ENCODE results near the gene MIEF1.

Gene MIEF1

DNA sequence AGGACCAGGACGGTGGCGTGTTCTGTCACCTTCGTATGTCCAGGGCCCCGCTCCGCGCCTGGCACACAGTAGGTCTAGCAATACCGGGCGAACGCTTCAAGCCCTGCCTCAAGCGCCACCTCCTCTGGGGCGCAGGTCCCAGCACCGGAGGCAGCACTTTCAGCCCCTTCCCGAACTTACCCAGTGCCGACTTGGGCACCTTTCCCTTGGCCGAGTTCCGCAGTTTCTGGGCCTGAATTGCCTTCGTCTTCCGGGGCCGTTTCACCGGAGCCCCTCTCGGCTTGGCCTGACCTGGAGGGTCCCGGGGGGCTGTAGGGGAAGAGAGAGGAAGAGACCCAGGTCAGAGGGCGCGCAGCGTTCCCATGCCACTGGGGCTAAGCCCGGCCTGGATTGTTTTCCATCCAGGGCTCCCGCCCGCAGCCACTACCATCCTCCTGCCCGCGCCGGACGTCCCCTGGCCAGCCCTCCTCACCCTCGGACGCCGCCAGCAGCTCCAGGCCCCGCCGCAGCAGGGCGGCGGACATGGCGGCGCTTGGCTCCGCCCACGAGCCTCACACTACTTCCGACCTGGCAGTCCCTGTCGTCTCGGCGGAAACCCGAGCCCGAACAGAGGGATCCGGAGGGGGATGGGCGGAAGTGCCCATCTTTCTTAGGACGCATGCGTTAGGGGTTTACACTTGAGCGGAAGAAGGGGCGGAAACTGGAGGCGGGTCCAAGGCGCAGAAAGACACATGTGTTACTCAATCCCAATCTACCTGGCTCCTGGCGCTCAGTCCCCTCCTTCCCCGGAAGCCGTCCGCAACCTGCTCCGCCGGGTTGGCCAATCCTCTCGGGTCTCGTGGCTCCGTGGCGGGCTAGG, 30.4 kb downstream of the MIEF1 start, which contains the start of gene RPS19BP1:
RPS19BP1 (minus strand) TSS at position 534 of the 859 bp plus-strand sequence; CDS start at position 524, 10 bp downstream.
- peak; percentile 99 for DNase-seq

DNA sequence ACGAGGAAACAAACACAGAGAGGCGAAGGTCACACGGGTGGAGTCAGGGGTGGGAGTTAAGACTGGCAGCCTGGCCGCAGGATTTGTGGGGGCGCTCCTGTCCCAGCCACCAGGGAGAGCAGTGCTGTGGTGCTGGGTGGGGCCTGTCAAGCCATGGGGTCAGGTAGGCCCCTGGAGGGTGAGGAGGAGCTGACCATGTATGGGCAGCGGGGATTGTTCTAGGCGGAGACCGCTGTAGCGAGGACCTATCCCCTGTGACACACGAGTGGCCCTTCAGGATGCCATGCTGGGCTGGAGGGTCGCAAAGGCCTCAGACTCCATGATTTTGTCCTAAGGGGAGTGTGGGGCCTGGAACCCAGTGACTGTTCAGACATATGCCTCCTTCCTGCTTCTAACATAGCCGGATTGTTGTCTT, 32.0 kb downstream of the MIEF1 start:
- DNase-seq, result no peak

DNA sequence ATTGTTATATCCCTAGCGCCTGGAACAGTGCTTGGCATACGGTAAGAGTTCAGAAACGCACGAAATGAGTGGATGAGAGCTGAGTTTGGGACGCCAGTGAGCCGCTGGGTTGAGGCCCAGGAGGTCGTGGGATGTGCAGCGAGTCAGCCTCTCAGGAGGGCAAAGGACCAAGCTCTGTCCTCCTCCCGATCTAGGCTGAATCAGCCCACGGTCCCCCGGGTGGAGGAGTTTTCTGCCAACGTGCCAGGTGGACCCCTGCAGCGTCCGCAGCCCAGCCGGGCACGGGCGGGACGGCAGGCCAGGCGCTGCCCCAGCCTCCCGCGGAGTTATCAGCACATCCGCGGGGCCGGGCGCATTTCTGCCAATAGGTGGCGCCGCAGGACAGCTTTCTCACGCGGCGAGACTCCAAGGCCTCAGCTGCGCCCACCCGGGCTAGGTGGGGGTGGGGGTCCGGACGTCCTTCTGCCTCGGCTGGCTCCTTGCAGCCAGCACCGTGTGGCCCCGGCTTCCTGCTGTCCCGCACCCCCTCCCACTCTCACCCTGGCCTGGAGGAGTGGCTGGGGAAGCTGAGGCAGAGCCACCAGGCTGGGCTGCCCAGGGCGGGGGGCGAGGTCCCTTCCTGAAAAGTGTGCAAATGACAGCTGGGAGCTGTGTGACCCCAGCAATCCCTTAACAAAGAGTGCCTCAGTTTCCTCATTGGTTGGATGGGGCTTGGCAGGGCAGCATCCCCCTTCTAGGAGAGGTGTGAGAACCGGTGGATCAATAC, 32.7 kb downstream of the MIEF1 start:
- peak; percentile 61 for DNase-seq

GRCh38 chr22:39535357-39535725, 33.3 kb downstream of the MIEF1 start:
- DNase-seq, result no peak

DNA sequence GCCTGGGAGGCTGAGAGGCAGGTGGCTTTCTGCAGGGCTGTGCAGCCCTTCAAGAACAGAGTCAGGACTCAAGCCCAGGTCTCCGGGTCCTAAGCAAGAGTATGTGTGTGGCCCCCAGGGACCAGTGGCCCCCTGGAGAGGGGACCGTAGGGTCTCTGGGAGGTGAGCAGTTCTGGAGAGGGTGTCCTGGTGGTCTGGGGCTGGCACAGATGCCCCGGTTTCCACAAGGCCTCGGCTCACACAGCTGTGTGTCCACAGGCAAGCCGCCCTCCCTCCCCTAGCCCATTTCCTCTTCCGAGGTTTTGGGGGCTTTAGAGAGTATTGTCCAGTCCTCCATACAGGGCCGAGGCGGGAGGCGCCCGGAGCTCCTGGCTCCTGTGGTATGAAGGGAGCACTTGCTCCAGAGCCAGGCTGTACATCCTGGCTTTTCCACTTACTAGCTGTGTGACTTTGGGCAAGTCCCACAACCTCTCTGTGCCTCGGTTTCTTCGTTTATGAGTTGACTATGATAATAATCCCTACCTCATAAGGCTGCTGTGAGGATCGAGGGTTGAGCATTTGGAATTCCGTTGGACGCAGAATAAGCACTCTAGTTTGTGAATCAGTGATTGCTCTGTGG, 33.9 kb downstream of the MIEF1 start:
- no peak for DNase-seq

DNA sequence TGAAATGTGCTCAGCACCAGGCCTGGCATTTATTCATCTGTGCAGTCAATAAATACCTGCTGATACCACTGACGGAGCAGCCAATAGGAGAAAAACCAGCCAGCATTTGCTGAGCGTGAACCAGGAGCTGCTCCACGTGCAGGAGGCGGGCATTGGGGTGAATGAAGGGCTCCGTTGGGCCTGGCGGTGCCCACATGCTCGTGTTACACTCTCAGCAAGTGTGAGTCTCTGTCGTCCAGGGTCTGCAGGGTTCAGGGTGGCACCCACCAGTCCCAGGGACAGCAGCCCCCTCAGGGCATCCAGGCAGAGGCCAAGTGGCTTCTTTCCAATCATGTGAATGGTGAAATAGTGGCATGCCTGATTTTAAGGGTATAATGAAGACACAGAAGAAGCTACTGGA, 34.6 kb downstream of the MIEF1 start:
- DNase-seq, result no peak

DNA sequence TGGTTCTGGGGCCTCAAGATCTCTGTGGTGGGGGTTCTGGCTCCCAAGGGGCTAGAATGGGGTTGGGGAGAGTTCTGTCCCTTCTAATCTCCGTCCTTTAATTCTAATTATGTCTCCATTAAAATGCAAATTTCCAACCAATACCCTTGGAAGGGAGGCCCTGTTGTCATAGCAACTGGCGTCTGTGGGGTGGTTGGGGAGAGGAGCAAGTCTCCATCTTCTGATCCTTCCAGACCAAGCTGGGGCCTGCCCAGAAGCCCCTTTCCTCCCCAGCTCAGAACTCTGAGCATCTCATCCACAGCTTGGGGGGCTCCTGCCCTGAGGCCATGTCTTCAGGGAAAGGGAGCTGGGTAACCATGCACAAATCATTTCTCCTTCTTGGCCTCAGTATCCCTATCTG, 35.9 kb downstream of the MIEF1 start:
- DNase-seq, result no peak

- no peak for DNase-seq
Measured at GRCh38 chr22:39543095-39543494, 41.0 kb downstream of the MIEF1 start.

- peak; percentile 61 for DNase-seq
Measured at GRCh38 chr22:39545386-39546365, 43.6 kb downstream of the MIEF1 start.

DNA sequence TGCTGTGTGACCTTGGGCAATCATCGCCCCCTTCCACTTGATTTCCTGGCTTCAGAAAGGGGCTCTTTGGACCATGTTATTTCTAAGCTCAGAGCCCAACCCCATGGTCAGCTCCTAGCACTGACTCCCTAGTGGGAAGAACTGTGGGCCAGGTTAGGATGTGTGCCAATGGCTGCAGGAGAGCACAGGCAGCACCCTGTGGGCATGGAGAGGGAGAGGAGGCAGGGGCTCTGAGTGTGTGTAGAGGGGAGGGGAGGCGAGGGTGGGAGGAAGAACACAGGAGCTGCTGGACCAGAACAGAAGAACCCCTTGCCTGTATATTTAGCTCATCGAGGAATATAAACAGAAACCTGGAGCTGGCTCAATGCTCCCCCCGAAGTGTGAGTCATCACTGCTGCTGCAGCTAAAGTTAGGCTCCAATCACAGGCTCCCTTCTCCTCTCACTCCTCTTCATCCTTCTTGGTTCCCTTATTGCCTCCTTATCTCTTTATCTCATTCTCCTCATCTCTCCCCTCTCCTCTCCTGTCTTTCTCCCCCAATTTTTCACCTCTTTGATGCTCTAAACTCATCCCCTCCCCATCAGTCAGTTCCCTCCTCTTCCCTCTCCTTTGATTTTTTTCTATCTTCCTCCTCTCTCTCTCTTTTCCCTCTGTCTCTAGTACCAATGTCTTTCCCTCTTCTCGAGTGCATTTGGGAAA, 44.9 kb downstream of the MIEF1 start:
- no peak for DNase-seq

- no peak for DNase-seq
Measured at GRCh38 chr22:39547587-39547947, 45.5 kb downstream of the MIEF1 start.

DNA sequence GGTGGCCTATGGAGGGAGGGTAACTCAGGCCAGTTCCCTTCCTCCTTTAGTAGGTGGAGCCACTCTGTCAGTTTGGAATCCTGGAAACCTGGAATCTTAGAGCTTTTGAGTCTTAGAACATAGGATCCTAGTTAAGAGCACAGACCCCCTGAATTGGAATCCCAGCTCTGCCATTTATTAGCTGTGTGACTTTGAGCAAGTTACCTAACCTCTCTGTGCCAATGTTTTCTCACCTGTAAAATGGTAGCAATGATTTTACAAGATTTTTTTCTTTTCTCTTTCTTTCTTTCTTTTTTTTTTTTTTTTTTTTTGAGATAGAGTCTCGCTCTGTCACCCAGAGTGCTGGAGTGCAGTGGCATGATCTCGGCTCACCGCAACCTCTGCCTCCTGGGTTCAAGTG, 51.3 kb downstream of the MIEF1 start:
- DNase-seq, result no peak

- no peak for DNase-seq
Measured at GRCh38 chr22:39554151-39554550, 52.1 kb downstream of the MIEF1 start.

DNA sequence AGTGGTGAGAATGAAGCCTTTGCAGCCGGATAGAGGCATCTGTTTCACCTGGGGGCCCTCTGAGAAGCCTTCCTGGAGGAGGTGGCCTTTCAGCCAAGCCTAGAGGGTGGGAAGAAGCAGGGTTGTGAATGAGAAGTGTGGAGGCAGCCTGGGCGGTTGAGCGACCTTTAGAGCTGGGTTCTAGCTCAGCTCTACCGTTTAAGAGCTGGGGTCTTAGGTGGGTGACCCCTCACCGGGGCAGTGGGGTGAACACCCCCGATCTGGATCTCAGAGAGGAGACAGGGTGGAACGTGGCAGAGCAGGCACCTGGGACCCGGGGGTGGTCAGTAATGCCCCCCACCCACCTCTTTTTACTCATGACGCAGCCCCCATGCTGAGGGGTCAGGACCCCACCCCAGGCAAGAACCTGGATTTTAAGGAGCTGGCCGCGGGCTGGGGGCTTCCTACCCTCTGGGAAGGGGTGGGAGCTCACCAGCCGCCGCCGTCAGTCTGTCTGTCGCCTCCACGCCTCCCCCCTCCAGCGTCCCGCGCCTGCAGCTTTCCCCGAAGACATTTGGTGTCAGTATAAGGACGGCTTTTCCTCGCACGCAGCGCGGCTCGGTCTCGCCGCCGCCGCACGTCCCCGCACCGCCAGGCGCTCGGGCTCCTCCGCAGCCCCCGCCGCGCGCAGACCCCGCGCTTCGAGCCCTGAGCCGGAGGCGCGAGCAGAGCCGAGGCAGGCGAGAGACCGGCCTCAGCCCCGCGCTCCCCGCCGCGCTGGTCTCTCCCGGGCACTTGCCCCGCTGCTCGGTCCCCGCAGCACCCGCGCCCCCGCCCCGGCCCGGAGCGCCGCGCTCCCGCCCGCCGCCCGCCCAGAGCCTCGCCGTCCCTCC, 55.1 kb downstream of the MIEF1 start:
- peak; percentile 29 for DNase-seq

- DNase-seq, result no peak
Measured at GRCh38 chr22:39558254-39558727, 56.2 kb downstream of the MIEF1 start.

- no peak for DNase-seq
Measured at GRCh38 chr22:39558950-39559349, 56.9 kb downstream of the MIEF1 start.

GRCh38 chr22:39559456-39560105, 57.5 kb downstream of the MIEF1 start:
- no peak for DNase-seq

DNA sequence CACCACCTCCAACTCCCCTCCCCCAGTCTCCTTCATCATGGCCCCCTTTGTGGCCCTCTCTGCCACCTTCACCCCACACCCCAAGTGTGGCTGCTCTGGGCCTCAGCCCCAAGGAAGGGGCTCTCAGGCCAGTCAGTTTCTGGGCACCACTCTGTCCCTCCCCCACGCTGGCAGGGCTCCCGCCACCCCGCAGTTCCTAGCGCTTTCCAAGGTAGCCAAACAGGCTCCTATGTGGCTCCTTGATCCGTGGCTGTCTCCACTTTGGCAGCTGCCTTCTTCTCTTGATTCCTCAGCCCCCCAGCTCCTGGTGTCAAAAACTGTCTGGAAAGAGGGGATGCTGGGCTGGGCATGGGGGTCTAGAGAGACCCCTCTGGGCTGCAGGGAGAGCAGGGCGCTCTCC, 58.0 kb downstream of the MIEF1 start:
- DNase-seq, result no peak

- DNase-seq, result no peak
Measured at GRCh38 chr22:39562839-39563489, 60.9 kb downstream of the MIEF1 start.
